HCT116 (cell line): ENCODE data around the gene TEX19. TPM values are rescaled to one million over a fixed set of nuclear protein-coding genes. Genes with fewer than 3 reads are reported as not detected.

ENCODE experiments used
- ATAC-seq: fragments of 200-7000 bp; cut with Tn5 transposase; 2 replicates; pipeline ENCODE4 v1.9.1; 2020; ENCODE audit warnings: mild to moderate bottlenecking, moderate library complexity
- BruUV-seq: library from RNA; stranded (reverse); fragments of 400-500 nt; replicated peaks from 2 replicates; lab custom pipeline; 2021; lab: Mats Ljungman, UMichigan
- CTCF ChIA-PET: fragments of 300-600 bp; sonication (Branson Sonifier 250); formaldehyde crosslinking; loops from one replicate; lab custom pipeline; 2021; ENCODE audit warnings: antibody characterized with exemption; lab: Charles Lee
- POLR2A ChIA-PET: fragments of 300-600, 350-600 bp; sonication (Branson Sonifier 250); formaldehyde crosslinking; loops from one replicate; lab custom pipeline; 2021; ENCODE audit warnings: antibody characterized with exemption; lab: Charles Lee
- RAD21 ChIA-PET, 2 experiments: fragments of 300-600 bp; sonication (Branson Sonifier 250); formaldehyde crosslinking; loops; one replicate each; lab custom pipeline; 2023; ENCODE audit warnings: low total read pairs in 2 of 2; ENCODE audit not compliant: uncharacterized antibody in 2 of 2, unreplicated experiment in 2 of 2, low non-redundant PET in 1 of 2; lab: Charles Lee
- DNase-seq: peaks from one replicate; pipeline ENCODE4 v3.0.0-alpha.2; 2010; ENCODE audit warnings: low read depth, low spot score
- H2AFZ ChIP-seq: fragments of 200-600 bp; shearing (Covaris generic), sonication (generic); 2 replicates; pipeline ENCODE4 v1.6.1; 2017; ENCODE audit warnings: low read depth, mixed run types, mixed read lengths, antibody characterized with exemption, low read length; ENCODE audit not compliant: poor library complexity, severe bottlenecking
- H3K27ac ChIP-seq: 2 replicates; pipeline ENCODE4 v1.5.1; 2012; ENCODE audit warnings: low read depth, low read length
- H3K27me3 ChIP-seq: fragments of 200-600 bp; sonication (generic); 2 replicates; pipeline ENCODE4 v1.6.1; 2016; ENCODE audit warnings: mixed run types, low read length, mixed read lengths; ENCODE audit not compliant: insufficient read depth
- H3K36me3 ChIP-seq, 2 experiments: fragments of 200-500 bp in 1 of 2; fragments of 200-600 bp in 1 of 2; sonication (Bioruptor generic) in 1 of 2; sonication (generic) in 1 of 2; 2 replicates each; pipeline versions ENCODE4 v1.5.1 to v1.6.1; 2014 to 2016; ENCODE audit warnings: low read length in 2 of 2, inconsistent platforms in 1 of 2, mixed read lengths in 1 of 2, mixed run types in 1 of 2; ENCODE audit not compliant: insufficient read depth in 2 of 2, control insufficient read depth in 1 of 2
- H3K4me1 ChIP-seq, 2 experiments: fragments of 200-600 bp in 1 of 2; sonication (generic) in 1 of 2; 2 replicates each; pipeline versions ENCODE4 v1.5.1 to v1.6.1; 2012 to 2017; ENCODE audit warnings: low read length in 2 of 2, inconsistent platforms in 1 of 2, mild to moderate bottlenecking in 1 of 2, mixed read lengths in 1 of 2, mixed run types in 1 of 2, moderate library complexity in 1 of 2; ENCODE audit not compliant: insufficient read depth in 2 of 2, control insufficient read depth in 1 of 2
- H3K4me2 ChIP-seq: fragments of 200-600 bp; sonication (generic); 2 replicates; pipeline ENCODE4 v1.6.1; 2017; ENCODE audit warnings: mixed run types, low read length, mixed read lengths
- H3K4me3 ChIP-seq, 2 experiments: fragments of 200-600 bp in 1 of 2; sonication (generic) in 1 of 2; replicated peaks in 1 of 2; 2 replicates each; pipeline ENCODE4 v1.5.1; 2011 to 2016; ENCODE audit warnings: low read length in 2 of 2, control low read depth in 1 of 2, low read depth in 1 of 2, mild to moderate bottlenecking in 1 of 2, mixed read lengths in 1 of 2, mixed run types in 1 of 2
- H3K79me2 ChIP-seq: fragments of 200-600 bp; sonication (generic); 2 replicates; pipeline ENCODE4 v1.6.1; 2017; ENCODE audit warnings: mild to moderate bottlenecking, mixed run types, low read length, moderate library complexity, mixed read lengths; ENCODE audit not compliant: insufficient read depth
- H3K9ac ChIP-seq: fragments of 200-600 bp; sonication (generic); 2 replicates; pipeline ENCODE4 v1.6.1; 2016; ENCODE audit warnings: low read length, mixed read lengths
- H3K9me2 ChIP-seq: fragments of 200-600 bp; sonication (generic), shearing (Covaris generic); 2 replicates; pipeline ENCODE4 v1.6.1; 2017; ENCODE audit warnings: mixed run types, mild to moderate bottlenecking, moderate library complexity; ENCODE audit not compliant: insufficient read depth
- H3K9me3 ChIP-seq, 2 experiments: fragments of 200-500 bp in 1 of 2; fragments of 200-600 bp in 1 of 2; sonication (Bioruptor generic) in 1 of 2; sonication (generic) in 1 of 2; 2 replicates each; pipeline ENCODE4 v1.6.1; 2014 to 2017; ENCODE audit warnings: low read length in 2 of 2, mixed read lengths in 2 of 2, inconsistent platforms in 1 of 2, low read depth in 1 of 2, mild to moderate bottlenecking in 1 of 2, mixed run types in 1 of 2, moderate library complexity in 1 of 2; ENCODE audit not compliant: control insufficient read depth in 1 of 2, insufficient read depth in 1 of 2
- H4K20me1 ChIP-seq: fragments of 200-600 bp; sonication (generic), shearing (Covaris generic); 2 replicates; pipeline ENCODE4 v1.6.1; 2017; ENCODE audit warnings: mixed run types, mild to moderate bottlenecking, moderate library complexity; ENCODE audit not compliant: insufficient read depth
- CEBPB ChIP-seq: IDR thresholded peaks from 2 replicates; pipeline ENCODE4 v1.6.1; 2012; ENCODE audit warnings: low read depth
- EGR1 ChIP-seq: IDR thresholded peaks from 2 replicates; pipeline ENCODE4 v1.6.1; 2012; ENCODE audit warnings: low read depth
- ELF1 ChIP-seq: IDR thresholded peaks from 2 replicates; pipeline ENCODE4 v1.6.1; 2012; ENCODE audit warnings: low read depth, borderline replicate concordance
- EZH2phosphoT487 ChIP-seq: fragments of 200-600 bp; IDR thresholded peaks from 2 replicates; pipeline ENCODE4 v1.6.1; 2018; ENCODE audit warnings: antibody characterized with exemption, borderline replicate concordance
- FOSL1 ChIP-seq: IDR thresholded peaks from 2 replicates; pipeline ENCODE4 v1.6.1; 2012; ENCODE audit warnings: low read depth
- SP1 ChIP-seq: IDR thresholded peaks from 2 replicates; pipeline ENCODE4 v1.6.1; 2012; ENCODE audit warnings: low read depth
- SRF ChIP-seq: IDR thresholded peaks from 2 replicates; pipeline ENCODE4 v1.6.1; 2012; ENCODE audit warnings: low read depth
- TCF7L2 ChIP-seq: IDR thresholded peaks from 2 replicates; pipeline ENCODE4 v1.7.0; 2011; ENCODE audit warnings: borderline replicate concordance, inconsistent platforms; ENCODE audit not compliant: insufficient read depth, insufficient read length; ENCODE audit errors: extremely low read depth
- YY1 ChIP-seq: IDR thresholded peaks from 2 replicates; pipeline ENCODE4 v1.6.1; 2011; ENCODE audit warnings: low read length, low read depth, moderate library complexity, mild to moderate bottlenecking; ENCODE audit not compliant: insufficient replicate concordance; ENCODE audit errors: extremely low read depth
- ZFX ChIP-seq: fragments of 450-650 bp; IDR thresholded peaks from 2 replicates; pipeline ENCODE4 v1.6.1; 2017
- ZNF274 ChIP-seq: fragments of 200-500 bp; sonication (Bioruptor generic); IDR thresholded peaks from 2 replicates; pipeline ENCODE4 v1.6.1; 2014; ENCODE audit warnings: mild to moderate bottlenecking, low read depth, low read length, inconsistent platforms
- intact Hi-C: fragments of 100-400 bp; cut with micrococcal nuclease; formaldehyde crosslinking; loops from 2 replicates; pipeline ENCODE4 v1.10.0; 2022
- total RNA-seq: library from RNA; stranded (reverse); gene quantifications from one replicate; pipeline ENCODE4 v1.2.1, GENCODE V29; 2021; ENCODE audit not compliant: unreplicated experiment
- TF ChIP-seq, protein P1 (sequence below), 3 experiments: fragments of 200-600 bp in 1 of 3; sonication (generic) in 1 of 3; IDR thresholded peaks in 2 of 3; conservative IDR thresholded peaks in 1 of 3; 2 replicates each; pipeline ENCODE4 v1.5.1; 2012 to 2017; ENCODE audit warnings: low read depth in 2 of 3, low read length in 2 of 3, antibody characterized with exemption in 1 of 3, borderline replicate concordance in 1 of 3, control low read depth in 1 of 3, mild to moderate bottlenecking in 1 of 3, mixed read lengths in 1 of 3, mixed run types in 1 of 3, moderate library complexity in 1 of 3; ENCODE audit not compliant: insufficient read depth in 1 of 3
- TF ChIP-seq, protein P2 (sequence below): IDR thresholded peaks from 2 replicates; pipeline ENCODE4 v1.6.1; 2012
- TF ChIP-seq, protein P3 (sequence below): IDR thresholded peaks from 2 replicates; pipeline ENCODE4 v1.6.1; 2011; ENCODE audit warnings: mild to moderate bottlenecking, low read length, moderate library complexity; ENCODE audit not compliant: insufficient replicate concordance; ENCODE audit errors: extremely low read depth

The TEX19 gene
- total RNA-seq, 1 experiment from 2014 or later, result 2.1 TPM

DNA sequence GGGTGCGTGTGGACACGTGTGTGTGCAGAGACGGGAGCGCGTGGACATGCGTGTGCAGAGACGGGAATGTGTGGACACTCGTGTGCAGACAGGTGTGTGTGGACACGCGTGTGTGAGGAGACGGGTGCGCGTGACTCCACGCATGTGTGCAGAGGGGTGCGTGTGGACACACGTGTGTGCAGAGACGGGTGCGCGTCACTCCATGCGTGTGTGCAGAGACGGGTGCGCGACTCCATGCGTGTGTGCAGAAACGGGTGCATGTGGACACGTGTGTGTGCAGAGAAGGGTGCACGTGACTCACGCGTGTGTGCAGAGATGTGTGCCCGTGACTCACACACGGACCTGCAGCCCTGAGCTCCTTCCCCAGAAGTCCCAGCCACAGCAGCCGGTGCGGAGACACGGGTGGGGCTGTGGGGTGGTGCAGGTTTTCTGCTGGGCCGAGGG is 39.4 kb upstream of the TEX19 start (continued):
- TF ChIP-seq, protein P1, sequence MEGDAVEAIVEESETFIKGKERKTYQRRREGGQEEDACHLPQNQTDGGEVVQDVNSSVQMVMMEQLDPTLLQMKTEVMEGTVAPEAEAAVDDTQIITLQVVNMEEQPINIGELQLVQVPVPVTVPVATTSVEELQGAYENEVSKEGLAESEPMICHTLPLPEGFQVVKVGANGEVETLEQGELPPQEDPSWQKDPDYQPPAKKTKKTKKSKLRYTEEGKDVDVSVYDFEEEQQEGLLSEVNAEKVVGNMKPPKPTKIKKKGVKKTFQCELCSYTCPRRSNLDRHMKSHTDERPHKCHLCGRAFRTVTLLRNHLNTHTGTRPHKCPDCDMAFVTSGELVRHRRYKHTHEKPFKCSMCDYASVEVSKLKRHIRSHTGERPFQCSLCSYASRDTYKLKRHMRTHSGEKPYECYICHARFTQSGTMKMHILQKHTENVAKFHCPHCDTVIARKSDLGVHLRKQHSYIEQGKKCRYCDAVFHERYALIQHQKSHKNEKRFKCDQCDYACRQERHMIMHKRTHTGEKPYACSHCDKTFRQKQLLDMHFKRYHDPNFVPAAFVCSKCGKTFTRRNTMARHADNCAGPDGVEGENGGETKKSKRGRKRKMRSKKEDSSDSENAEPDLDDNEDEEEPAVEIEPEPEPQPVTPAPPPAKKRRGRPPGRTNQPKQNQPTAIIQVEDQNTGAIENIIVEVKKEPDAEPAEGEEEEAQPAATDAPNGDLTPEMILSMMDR (IDR thresholded peaks at IDR 0.05 in 2 of 3, conservative IDR thresholded peaks at IDR 0.05 in 1 of 3; ENCODE audit: borderline replicate concordance in 1 of 3, insufficient read depth in 1 of 3, low read depth in 2 of 3, low read length in 2 of 3), result no peak
- TF ChIP-seq SP1, result no peak
- no peak for TF ChIP-seq ELF1
- no peak for TF ChIP-seq TCF7L2
- no peak for TF ChIP-seq EZH2phosphoT487
- TF ChIP-seq, protein P2, sequence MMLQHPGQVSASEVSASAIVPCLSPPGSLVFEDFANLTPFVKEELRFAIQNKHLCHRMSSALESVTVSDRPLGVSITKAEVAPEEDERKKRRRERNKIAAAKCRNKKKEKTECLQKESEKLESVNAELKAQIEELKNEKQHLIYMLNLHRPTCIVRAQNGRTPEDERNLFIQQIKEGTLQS, result no peak

DNA sequence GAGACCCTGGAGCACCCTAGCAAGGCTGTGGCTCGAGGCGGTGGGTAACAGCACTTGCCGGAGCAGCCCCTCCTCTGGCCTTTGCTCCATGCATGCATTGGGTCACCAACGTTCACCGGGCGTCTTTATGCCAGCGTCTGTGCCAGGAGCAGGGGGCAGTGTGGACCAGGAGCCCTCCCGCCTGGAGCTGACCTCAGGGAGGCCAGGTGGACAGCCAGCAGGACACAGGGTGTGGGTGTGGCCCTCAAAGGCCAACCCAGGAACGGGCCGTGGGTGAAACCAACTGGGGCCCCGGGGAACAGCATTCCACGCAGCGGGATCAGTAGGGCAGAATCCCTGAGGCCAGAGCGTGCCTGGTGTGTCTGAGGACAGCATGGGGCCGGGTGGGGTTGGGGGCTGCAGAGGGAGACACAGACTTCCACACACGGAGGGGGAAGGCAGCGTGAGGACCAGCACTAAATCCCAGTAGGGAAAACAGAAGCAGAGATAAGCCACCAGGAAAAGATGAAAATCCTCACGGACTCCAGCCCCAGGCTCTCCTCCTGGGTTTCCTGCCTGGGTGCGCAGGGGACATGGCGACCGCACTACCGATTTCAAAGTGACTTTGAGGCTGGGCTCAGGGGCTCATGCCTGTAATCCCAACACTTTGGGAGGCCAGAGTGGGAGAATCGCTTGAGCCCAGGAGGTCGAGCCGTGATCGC is 38.8 kb upstream of the TEX19 start:
- ChIA-PET POLR2A (no interaction called here), CTCF (no interaction called here), RAD21 (no interaction called here)
- Histone ChIP-seq H3K4me1 (peaks cover 0 to 13% of the 10 kb centered on the region in 2 experiments; a peak in 2 of 4 replicates), H3K27ac (no peak overlapping the region), H3K9me3 (peaks cover 0 to 21% of the 10 kb centered on the region in 2 experiments; a peak in 1 of 4 replicates), H3K36me3 (no peaks in the 10 kb centered on the region), H3K27me3 (no peaks in the 10 kb centered on the region), H3K79me2 (no peaks in the 10 kb centered on the region), H3K9me2 (no peaks in the 10 kb centered on the region), H3K9ac (no peak overlapping the region), H4K20me1 (no peaks in the 10 kb centered on the region), H3K4me2 (no peak overlapping the region), H3K4me3 (no peak overlapping the region), H2AFZ (no peak overlapping the region)
- no peak for DNase-seq
- BruUV-seq, result no TSS peak
- intact Hi-C loops, result no loop called here
- no peak for ATAC-seq
- TF ChIP-seq ZFX (no peak), CEBPB (no peak), YY1 (no peak), EZH2phosphoT487 (no peak), ZNF274 (no peak), EGR1 (no peak), TCF7L2 (no peak), SRF (no peak), FOSL1 (no peak)
- TF ChIP-seq, protein P2, result no peak
- TF ChIP-seq, protein P3, sequence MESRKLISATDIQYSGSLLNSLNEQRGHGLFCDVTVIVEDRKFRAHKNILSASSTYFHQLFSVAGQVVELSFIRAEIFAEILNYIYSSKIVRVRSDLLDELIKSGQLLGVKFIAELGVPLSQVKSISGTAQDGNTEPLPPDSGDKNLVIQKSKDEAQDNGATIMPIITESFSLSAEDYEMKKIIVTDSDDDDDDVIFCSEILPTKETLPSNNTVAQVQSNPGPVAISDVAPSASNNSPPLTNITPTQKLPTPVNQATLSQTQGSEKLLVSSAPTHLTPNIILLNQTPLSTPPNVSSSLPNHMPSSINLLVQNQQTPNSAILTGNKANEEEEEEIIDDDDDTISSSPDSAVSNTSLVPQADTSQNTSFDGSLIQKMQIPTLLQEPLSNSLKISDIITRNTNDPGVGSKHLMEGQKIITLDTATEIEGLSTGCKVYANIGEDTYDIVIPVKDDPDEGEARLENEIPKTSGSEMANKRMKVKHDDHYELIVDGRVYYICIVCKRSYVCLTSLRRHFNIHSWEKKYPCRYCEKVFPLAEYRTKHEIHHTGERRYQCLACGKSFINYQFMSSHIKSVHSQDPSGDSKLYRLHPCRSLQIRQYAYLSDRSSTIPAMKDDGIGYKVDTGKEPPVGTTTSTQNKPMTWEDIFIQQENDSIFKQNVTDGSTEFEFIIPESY, result no peak
- TF ChIP-seq, protein P1 (IDR thresholded peaks at IDR 0.05 in 2 of 3, conservative IDR thresholded peaks at IDR 0.05 in 1 of 3; ENCODE audit: borderline replicate concordance in 1 of 3, insufficient read depth in 1 of 3, low read depth in 2 of 3, low read length in 2 of 3), result no peak
